ENCODE results near the gene ITPKB. TPM values are rescaled to one million over a fixed set of nuclear protein-coding genes. Genes with fewer than 3 reads are reported as not detected.

ITPKB gene
- total RNA-seq, 1 experiment from 2014 or later, result 4.4 TPM

GRCh38 chr1:226647719-226648118 lies 91.4 kb downstream of the ITPKB start:
- ChIA-PET CTCF (no interaction called here), POLR2A (no interaction called here)
- Histone ChIP-seq H3K4me3 (ENCODE audit: low read depth, low read length) (no peak overlapping the region), H3K9me3 (no peaks in the 10 kb centered on the region), H3K36me3 (ENCODE audit: control insufficient read depth, insufficient read depth, low read length) (no peaks in the 10 kb centered on the region; the same call in 1 of the 2 replicates), H3K4me1 (no peaks in the 10 kb centered on the region), H3K27me3 (replicated peaks; ENCODE audit: control insufficient read depth, insufficient read depth, low read length) (peaks cover 1% of the 10 kb centered on the region; the same call in 1 of the 2 replicates)
- intact Hi-C loops (cut with micrococcal nuclease; ENCODE audit: unreplicated experiment), result no loop called here
- no TSS peak for BruUV-seq (replicated peaks)
- H3K27me3 Mint-ChIP-seq (ENCODE audit: insufficient read depth, unreplicated experiment), result no peaks in the 10 kb centered on the region
- H3K4me1 Mint-ChIP-seq (ENCODE audit: low read depth, unreplicated experiment), result no peaks in the 10 kb centered on the region
- no peak for TF ChIP-seq CTCF (IDR thresholded peaks at IDR 0.05; ENCODE audit: insufficient read depth in 1 of 2, low read depth in 1 of 2, low read length in 1 of 2, severe bottlenecking in 1 of 2, unreplicated experiment in 1 of 2)
- DNase-seq, result no peak
- no peak overlapping the region for H3K4me3 Mint-ChIP-seq (ENCODE audit: unreplicated experiment)
- H3K9me3 Mint-ChIP-seq (ENCODE audit: unreplicated experiment), result no peaks in the 10 kb centered on the region
- H3K27ac Mint-ChIP-seq (ENCODE audit: unreplicated experiment), result no peak overlapping the region
- H3K36me3 Mint-ChIP-seq (ENCODE audit: insufficient read depth, unreplicated experiment), result no peaks in the 10 kb centered on the region

- H3K4me1 ChIP-seq, result no peaks in the 10 kb centered on the region
- peaks cover 1% of the 10 kb centered on the region; the same call in 1 of the 2 replicates for H3K27me3 ChIP-seq (replicated peaks; ENCODE audit: control insufficient read depth, insufficient read depth, low read length)
- no peaks in the 10 kb centered on the region for H3K36me3 Mint-ChIP-seq (ENCODE audit: insufficient read depth, unreplicated experiment)
- no peak overlapping the region for H3K27ac Mint-ChIP-seq (ENCODE audit: unreplicated experiment)
- no peaks in the 10 kb centered on the region; the same call in 1 of the 2 replicates for H3K36me3 ChIP-seq (ENCODE audit: control insufficient read depth, insufficient read depth, low read length)
- ChIA-PET CTCF (no interaction called here), POLR2A (no interaction called here)
- BruUV-seq (replicated peaks), result no TSS peak
- H3K4me3 ChIP-seq (ENCODE audit: low read depth, low read length), result no peak overlapping the region
- no peaks in the 10 kb centered on the region for H3K4me1 Mint-ChIP-seq (ENCODE audit: low read depth, unreplicated experiment)
- intact Hi-C loops (cut with micrococcal nuclease; ENCODE audit: unreplicated experiment), result loop anchor here (1.0 kb wide), 1 partner anchor 181 kb away; no protein-coding TSS in a partner anchor
- no peaks in the 10 kb centered on the region for H3K9me3 Mint-ChIP-seq (ENCODE audit: unreplicated experiment)
- H3K27me3 Mint-ChIP-seq (ENCODE audit: insufficient read depth, unreplicated experiment), result no peaks in the 10 kb centered on the region
- TF ChIP-seq CTCF (IDR thresholded peaks at IDR 0.05; ENCODE audit: insufficient read depth in 1 of 2, low read depth in 1 of 2, low read length in 1 of 2, severe bottlenecking in 1 of 2, unreplicated experiment in 1 of 2), result no peak
- DNase-seq, result no peak
- H3K9me3 ChIP-seq, result no peaks in the 10 kb centered on the region
- no peak overlapping the region for H3K4me3 Mint-ChIP-seq (ENCODE audit: unreplicated experiment)
These were observed 92.1 kb downstream of the ITPKB start for GRCh38 chr1:226646870-226647449.

GRCh38 chr1:226646026-226646869 lies 92.8 kb downstream of the ITPKB start:
- Mint-ChIP-seq H3K4me3 (ENCODE audit: unreplicated experiment) (no peak overlapping the region), H3K4me1 (ENCODE audit: low read depth, unreplicated experiment) (no peaks in the 10 kb centered on the region), H3K9me3 (ENCODE audit: unreplicated experiment) (no peaks in the 10 kb centered on the region), H3K36me3 (ENCODE audit: insufficient read depth, unreplicated experiment) (no peaks in the 10 kb centered on the region), H3K27me3 (ENCODE audit: insufficient read depth, unreplicated experiment) (no peaks in the 10 kb centered on the region), H3K27ac (ENCODE audit: unreplicated experiment) (peak overlapping the region; percentile 69)
- POLR2A ChIA-PET, result interaction anchor here (0.7 kb wide), 1 partner anchor 8 kb away, joined by 3 read pairs; no protein-coding TSS in a partner anchor
- Histone ChIP-seq H3K4me3 (ENCODE audit: low read depth, low read length) (no peak overlapping the region), H3K36me3 (ENCODE audit: control insufficient read depth, insufficient read depth, low read length) (no peaks in the 10 kb centered on the region; the same call in 1 of the 2 replicates), H3K4me1 (no peaks in the 10 kb centered on the region), H3K9me3 (no peaks in the 10 kb centered on the region), H3K27me3 (replicated peaks; ENCODE audit: control insufficient read depth, insufficient read depth, low read length) (peaks cover 1% of the 10 kb centered on the region; the same call in 1 of the 2 replicates)
- BruUV-seq (replicated peaks), result no TSS peak
- intact Hi-C loops (cut with micrococcal nuclease; ENCODE audit: unreplicated experiment), result loop anchor here (1.0 kb wide), 1 partner anchor 182 kb away; no protein-coding TSS in a partner anchor
- peak in 1 of 2 experiments; percentile 24 for DNase-seq
- CTCF ChIA-PET, result no interaction called here
- TF ChIP-seq CTCF (IDR thresholded peaks at IDR 0.05; ENCODE audit: insufficient read depth in 1 of 2, low read depth in 1 of 2, low read length in 1 of 2, severe bottlenecking in 1 of 2, unreplicated experiment in 1 of 2), result no peak
